ENCODE results near the gene BRD4. TPM values are rescaled to one million over a fixed set of nuclear protein-coding genes. Genes with fewer than 3 reads are reported as not detected.
A peak's percentile ranks its signal among the peaks of the same experiment; 100 is the strongest.
"Not testable (repeated sequence)": the region's sequence is repeated elsewhere in the genome, so short reads cannot be mapped to it uniquely, and the experiment has no call there.

BRD4 gene
- total and polyA plus RNA-seq, 5 donors from 2014 or later, result 6.6 to 168 (median 9.4) TPM

- not testable (repeated sequence) for ATAC-seq (ENCODE audit: low read depth in 2 of 2); H3K27ac Mint-ChIP-seq
Observed at GRCh38 chr19:15335992-15336391, 3.7 kb upstream of the BRD4 start.

DNA sequence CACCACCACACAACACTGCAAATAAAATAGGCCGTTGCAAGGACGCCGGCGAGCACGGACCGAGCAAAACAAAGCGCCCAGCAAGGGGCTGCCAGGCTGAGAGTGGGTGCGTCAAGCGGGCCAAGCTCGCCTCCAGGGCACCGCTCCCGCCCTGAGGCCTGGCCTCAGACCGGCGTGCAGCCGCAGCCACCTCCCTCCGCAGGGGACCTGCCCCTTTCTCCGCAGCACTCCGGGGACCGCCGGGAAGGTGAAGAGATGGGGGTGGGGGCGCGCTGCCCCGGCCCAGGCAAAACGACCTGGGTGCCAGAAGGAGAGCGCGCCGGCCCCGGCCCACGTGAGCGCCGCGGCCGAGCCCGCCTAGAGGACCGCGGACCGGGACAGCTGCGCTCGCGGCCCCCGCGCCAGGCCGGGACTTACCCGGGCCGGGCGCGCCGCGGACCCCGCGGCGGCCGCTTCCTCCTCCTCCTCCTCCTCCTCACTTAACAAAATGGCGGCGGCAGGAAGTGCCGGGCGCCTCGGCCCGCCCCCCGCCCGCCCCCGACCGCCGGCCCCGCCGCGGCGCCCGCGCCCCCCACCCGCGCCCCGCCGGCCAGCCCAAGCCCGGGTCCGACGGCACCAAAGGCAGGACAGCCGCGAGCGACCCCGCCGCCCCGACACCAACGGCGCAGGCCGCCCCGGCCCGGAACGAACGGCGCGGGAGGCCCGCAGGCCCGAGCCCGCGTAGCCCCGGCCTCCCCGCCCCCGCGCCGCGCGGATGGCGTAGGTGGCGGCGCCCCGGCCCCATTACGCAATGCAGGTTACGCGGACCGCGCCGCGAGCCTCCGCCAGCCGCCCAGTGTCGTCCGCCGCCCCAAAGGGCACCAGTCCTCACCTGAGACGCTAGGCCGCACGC lies 674 bp downstream of the BRD4 start:
- Histone ChIP-seq H3K4me1 (ENCODE audit: control insufficient read depth, insufficient read depth, low read length, poor library complexity, severe bottlenecking) (peaks cover 59% of the 10 kb centered on the region), H3K9me3 (ENCODE audit: control insufficient read depth in 2 of 2, low read length in 2 of 2) (no peaks in the 10 kb centered on the region), H3K36me3 (ENCODE audit: control insufficient read depth, insufficient read depth, low read length) (no peaks in the 10 kb centered on the region), H3K27ac (ENCODE audit: insufficient read depth, low read length, poor library complexity, severe bottlenecking) (peak overlapping the region; percentile 82), H3K4me3 (ENCODE audit: low read depth, low read length) (peak overlapping the region; percentile 94), H3K27me3 (ENCODE audit: control insufficient read depth, insufficient read depth, low read length) (no peaks in the 10 kb centered on the region)
- DNase-seq (peak; percentile 59 to 71 (median 62)), ATAC-seq (ENCODE audit: low read depth in 2 of 2) (peak; percentile 61 to 62)
- no peaks in the 10 kb centered on the region for H3K9me3 Mint-ChIP-seq
- H3K27me3 Mint-ChIP-seq, result peaks cover 6% of the 10 kb centered on the region
- H3K27ac Mint-ChIP-seq, result peak overlapping the region; percentile 92 to 97 (median 92)
- H3K36me3 Mint-ChIP-seq, result peaks cover 7% of the 10 kb centered on the region
- peaks cover 27 to 58% (median 42%) of the 10 kb centered on the region in 4 donors for H3K4me1 Mint-ChIP-seq
- peak overlapping the region; percentile 93 to 96 (median 96) for H3K4me3 Mint-ChIP-seq

More at GRCh38 chr19:15335992-15336391, 3.7 kb upstream of the BRD4 start:
- not testable (repeated sequence) for H3K9me3 ChIP-seq (ENCODE audit: control insufficient read depth in 2 of 2, low read length in 2 of 2); H3K36me3 ChIP-seq (ENCODE audit: control insufficient read depth, insufficient read depth, low read length); H3K36me3 Mint-ChIP-seq; H3K4me3 ChIP-seq (ENCODE audit: low read depth, low read length); DNase-seq; H3K27me3 Mint-ChIP-seq; H3K27me3 ChIP-seq (ENCODE audit: control insufficient read depth, insufficient read depth, low read length); H3K27ac ChIP-seq (ENCODE audit: insufficient read depth, low read length, poor library complexity, severe bottlenecking); H3K9me3 Mint-ChIP-seq
- H3K4me1 ChIP-seq (ENCODE audit: control insufficient read depth, insufficient read depth, low read length, poor library complexity, severe bottlenecking), result peaks cover 16% of the 10 kb centered on the region
- Mint-ChIP-seq H3K4me3 (peak overlapping the region in 1 of 4 donors; percentile 52), H3K4me1 (peaks cover 0 to 15% (median 7%) of the 10 kb centered on the region in 4 donors)

- no peaks in the 10 kb centered on the region for H3K27me3 ChIP-seq (ENCODE audit: control insufficient read depth, insufficient read depth, low read length)
- H3K36me3 Mint-ChIP-seq, result peaks cover 7% of the 10 kb centered on the region
Observed at GRCh38 chr19:15330801-15331418, 1.4 kb downstream of the BRD4 start.

DNA sequence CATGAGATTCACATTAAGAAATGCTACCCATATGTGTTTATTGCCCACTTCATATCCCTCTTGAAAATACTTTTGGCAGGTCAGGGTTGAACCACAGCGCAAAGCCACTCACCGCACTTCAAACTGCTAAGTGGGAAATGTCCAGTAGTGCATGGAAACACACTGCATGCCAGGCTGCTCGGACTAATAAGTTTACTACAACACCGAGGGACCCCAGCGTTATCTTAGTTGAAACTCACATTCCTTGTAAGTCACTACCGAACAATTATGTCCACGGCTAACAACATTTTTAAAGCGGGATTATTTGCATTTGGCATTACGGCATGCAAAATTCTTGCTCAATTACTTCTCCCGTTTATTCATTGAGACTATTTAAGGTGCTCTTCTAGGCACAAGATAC lies 4.0 kb downstream of the BRD4 start:
- H3K27me3 ChIP-seq (ENCODE audit: control insufficient read depth, insufficient read depth, low read length), result no peaks in the 10 kb centered on the region
- Mint-ChIP-seq H3K9me3 (no peaks in the 10 kb centered on the region), H3K4me3 (peak overlapping the region; percentile 69 to 96 (median 96)), H3K27me3 (peaks cover 6% of the 10 kb centered on the region), H3K27ac (no peak overlapping the region), H3K36me3 (peaks cover 10% of the 10 kb centered on the region), H3K4me1 (peaks cover 37 to 83% (median 65%) of the 10 kb centered on the region in 4 donors)
- peaks cover 89% of the 10 kb centered on the region for H3K4me1 ChIP-seq (ENCODE audit: control insufficient read depth, insufficient read depth, low read length, poor library complexity, severe bottlenecking)
- H3K36me3 ChIP-seq (ENCODE audit: control insufficient read depth, insufficient read depth, low read length), result no peaks in the 10 kb centered on the region
- no peaks in the 10 kb centered on the region for H3K9me3 ChIP-seq (ENCODE audit: control insufficient read depth in 2 of 2, low read length in 2 of 2)
- no peak for ATAC-seq (ENCODE audit: low read depth in 2 of 2)
- H3K27ac ChIP-seq (ENCODE audit: insufficient read depth, low read length, poor library complexity, severe bottlenecking), result peak overlapping the region; percentile 14
- no peak for DNase-seq
- peak overlapping the region; percentile 4 for H3K4me3 ChIP-seq (ENCODE audit: low read depth, low read length)

More at GRCh38 chr19:15330801-15331418, 1.4 kb downstream of the BRD4 start:
- DNase-seq, result peak in 2 of 3 donors; percentile 7 to 33
- peaks cover 6% of the 10 kb centered on the region for H3K27me3 Mint-ChIP-seq
- no peaks in the 10 kb centered on the region for H3K36me3 ChIP-seq (ENCODE audit: control insufficient read depth, insufficient read depth, low read length)
- H3K4me3 Mint-ChIP-seq, result peak overlapping the region; percentile 93 to 96 (median 96)
- no peaks in the 10 kb centered on the region for H3K9me3 Mint-ChIP-seq
- no peak for ATAC-seq (ENCODE audit: low read depth in 2 of 2)
- H3K4me3 ChIP-seq (ENCODE audit: low read depth, low read length), result peak overlapping the region; percentile 94
- H3K4me1 ChIP-seq (ENCODE audit: control insufficient read depth, insufficient read depth, low read length, poor library complexity, severe bottlenecking), result peaks cover 66% of the 10 kb centered on the region
- no peaks in the 10 kb centered on the region for H3K9me3 ChIP-seq (ENCODE audit: control insufficient read depth in 2 of 2, low read length in 2 of 2)
- H3K4me1 Mint-ChIP-seq, result peaks cover 29 to 61% (median 48%) of the 10 kb centered on the region in 4 donors
- peak overlapping the region; percentile 92 to 97 (median 92) for H3K27ac Mint-ChIP-seq
- H3K27ac ChIP-seq (ENCODE audit: insufficient read depth, low read length, poor library complexity, severe bottlenecking), result peak overlapping the region; percentile 80

DNA sequence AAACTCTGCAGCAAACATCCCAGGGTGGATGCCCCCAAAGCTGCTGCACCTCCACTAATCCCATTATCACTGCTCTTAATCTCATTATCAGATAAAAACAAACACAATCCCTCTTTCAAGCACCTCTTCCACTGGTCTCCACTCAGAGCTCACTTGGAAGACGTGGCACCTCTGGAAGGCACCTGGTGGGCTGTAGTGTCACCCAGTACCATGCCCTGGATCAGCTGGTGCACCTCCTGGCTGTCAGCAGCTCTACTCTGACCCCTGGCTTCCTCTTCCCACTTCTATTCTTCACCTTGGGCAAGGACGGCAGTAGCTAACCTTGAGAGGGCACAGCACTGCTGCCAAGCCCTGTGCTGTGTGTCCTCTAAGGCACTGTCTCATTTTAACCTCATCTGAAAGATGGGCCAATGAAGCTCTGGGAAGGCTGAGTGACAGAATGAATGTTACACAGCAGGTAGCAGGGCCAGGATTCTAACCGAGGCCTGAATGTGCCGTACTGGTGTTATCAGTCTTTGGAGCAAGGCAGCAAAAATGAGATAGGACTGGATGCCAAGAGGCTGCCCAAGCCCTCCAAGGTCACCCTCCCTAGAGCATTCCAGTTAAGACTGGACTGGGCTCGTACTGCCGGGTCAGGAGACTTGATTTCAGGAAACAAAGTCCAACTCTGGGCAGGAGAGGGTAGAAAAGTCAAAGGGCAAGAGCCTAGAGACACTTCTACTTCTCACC lies 7.4 kb downstream of the BRD4 start:
- Histone ChIP-seq H3K4me3 (ENCODE audit: low read depth, low read length) (peak overlapping the region; percentile 42), H3K27me3 (ENCODE audit: control insufficient read depth, insufficient read depth, low read length) (no peaks in the 10 kb centered on the region), H3K4me1 (ENCODE audit: control insufficient read depth, insufficient read depth, low read length, poor library complexity, severe bottlenecking) (peaks cover 91% of the 10 kb centered on the region), H3K9me3 (ENCODE audit: control insufficient read depth in 2 of 2, low read length in 2 of 2) (no peaks in the 10 kb centered on the region), H3K36me3 (ENCODE audit: control insufficient read depth, insufficient read depth, low read length) (no peaks in the 10 kb centered on the region), H3K27ac (ENCODE audit: insufficient read depth, low read length, poor library complexity, severe bottlenecking) (peak overlapping the region; percentile 1)
- H3K4me1 Mint-ChIP-seq, result peaks cover 53 to 95% (median 78%) of the 10 kb centered on the region in 4 donors
- ATAC-seq (ENCODE audit: low read depth in 2 of 2), result peak; percentile 33 to 55
- H3K4me3 Mint-ChIP-seq, result peak overlapping the region; percentile 53 to 84 (median 78)
- H3K27ac Mint-ChIP-seq, result peak overlapping the region in 2 of 3 donors; percentile 12 to 13
- DNase-seq, result no peak
- no peaks in the 10 kb centered on the region for H3K9me3 Mint-ChIP-seq
- peaks cover 18% of the 10 kb centered on the region for H3K36me3 Mint-ChIP-seq
- no peaks in the 10 kb centered on the region for H3K27me3 Mint-ChIP-seq

DNA sequence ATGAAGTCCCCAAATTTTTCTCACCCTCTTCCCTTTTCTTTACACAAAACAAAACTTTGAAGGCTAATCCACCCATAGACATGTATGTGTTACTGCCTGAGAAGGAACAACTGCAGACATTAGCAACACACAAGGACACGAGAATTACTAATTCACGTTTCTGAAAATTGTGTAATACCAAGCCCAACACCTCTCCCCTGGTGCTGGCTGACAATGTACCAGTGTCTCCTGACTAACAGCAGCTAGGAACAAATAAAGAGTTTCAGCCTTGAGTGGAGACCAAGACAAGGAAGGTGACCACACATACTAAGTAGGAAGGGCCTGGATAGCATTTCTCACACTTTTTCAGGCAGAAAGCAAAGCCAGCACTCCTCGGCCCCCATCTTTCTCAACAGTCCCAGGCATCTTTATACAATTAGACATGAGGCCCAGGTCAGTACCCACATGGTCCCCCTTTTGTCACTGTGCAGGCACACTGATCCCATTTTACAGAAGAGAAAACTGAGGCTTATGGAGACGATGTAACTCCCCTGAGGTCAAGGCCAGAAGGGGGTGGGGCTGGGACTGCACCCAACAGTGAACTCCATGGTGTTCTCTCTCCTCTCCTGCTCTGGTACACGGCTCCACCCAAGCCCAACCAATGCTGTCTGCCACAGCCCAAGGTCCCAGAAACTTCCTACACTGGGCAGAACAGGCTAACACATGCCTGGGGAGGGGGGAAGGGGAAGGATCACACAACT lies 8.7 kb downstream of the BRD4 start:
- Histone ChIP-seq H3K27ac (ENCODE audit: insufficient read depth, low read length, poor library complexity, severe bottlenecking) (peak overlapping the region; percentile 8), H3K27me3 (ENCODE audit: control insufficient read depth, insufficient read depth, low read length) (no peaks in the 10 kb centered on the region), H3K4me1 (ENCODE audit: control insufficient read depth, insufficient read depth, low read length, poor library complexity, severe bottlenecking) (peaks cover 92% of the 10 kb centered on the region), H3K36me3 (ENCODE audit: control insufficient read depth, insufficient read depth, low read length) (no peaks in the 10 kb centered on the region), H3K9me3 (ENCODE audit: control insufficient read depth in 2 of 2, low read length in 2 of 2) (no peaks in the 10 kb centered on the region), H3K4me3 (ENCODE audit: low read depth, low read length) (peak overlapping the region; percentile 29)
- DNase-seq, result no peak
- Mint-ChIP-seq H3K4me3 (peak overlapping the region; percentile 75 to 84 (median 84)), H3K36me3 (peaks cover 11% of the 10 kb centered on the region), H3K4me1 (peaks cover 46 to 95% (median 78%) of the 10 kb centered on the region in 4 donors), H3K27ac (peak overlapping the region; percentile 13 to 85 (median 76)), H3K9me3 (no peaks in the 10 kb centered on the region), H3K27me3 (no peaks in the 10 kb centered on the region)
- peak in 1 of 2 donors; percentile 21 for ATAC-seq (ENCODE audit: low read depth in 2 of 2)

- Histone ChIP-seq H3K27ac (ENCODE audit: insufficient read depth, low read length, poor library complexity, severe bottlenecking) (peak overlapping the region; percentile 1), H3K4me3 (ENCODE audit: low read depth, low read length) (peak overlapping the region; percentile 55), H3K4me1 (ENCODE audit: control insufficient read depth, insufficient read depth, low read length, poor library complexity, severe bottlenecking) (peaks cover 92% of the 10 kb centered on the region), H3K36me3 (ENCODE audit: control insufficient read depth, insufficient read depth, low read length) (no peaks in the 10 kb centered on the region), H3K9me3 (ENCODE audit: control insufficient read depth in 2 of 2, low read length in 2 of 2) (no peaks in the 10 kb centered on the region), H3K27me3 (ENCODE audit: control insufficient read depth, insufficient read depth, low read length) (no peaks in the 10 kb centered on the region)
- H3K4me3 Mint-ChIP-seq, result peak overlapping the region; percentile 39 to 84 (median 65)
- peaks cover 11% of the 10 kb centered on the region for H3K36me3 Mint-ChIP-seq
- peak overlapping the region in 2 of 3 donors; percentile 0 to 48 for H3K27ac Mint-ChIP-seq
- DNase-seq (no peak), ATAC-seq (ENCODE audit: low read depth in 2 of 2) (no peak)
- H3K9me3 Mint-ChIP-seq, result no peaks in the 10 kb centered on the region
- peaks cover 46 to 95% (median 81%) of the 10 kb centered on the region in 4 donors for H3K4me1 Mint-ChIP-seq
- no peaks in the 10 kb centered on the region for H3K27me3 Mint-ChIP-seq
Observed at GRCh38 chr19:15321739-15322138, 10.6 kb downstream of the BRD4 start.

Measured in CD4-positive, CD25-positive, alpha-beta regulatory T cell (primary cell).